AG10803 (cell line): ENCODE measurements around the gene RSPH1.

Experiments used
- DNase-seq: peaks from one replicate; pipeline ENCODE4 v3.0.0; 2010; ENCODE audit warnings: low read depth
- H3K4me3 ChIP-seq: 2 replicates; pipeline ENCODE4 v1.5.1; 2011; ENCODE audit warnings: mild to moderate bottlenecking, low read length, control low read depth
- CTCF ChIP-seq: conservative IDR thresholded peaks from 2 replicates; pipeline ENCODE4 v1.5.1; 2011; ENCODE audit warnings: mild to moderate bottlenecking, low read length, control low read depth, inconsistent platforms

The RSPH1 gene

DNA sequence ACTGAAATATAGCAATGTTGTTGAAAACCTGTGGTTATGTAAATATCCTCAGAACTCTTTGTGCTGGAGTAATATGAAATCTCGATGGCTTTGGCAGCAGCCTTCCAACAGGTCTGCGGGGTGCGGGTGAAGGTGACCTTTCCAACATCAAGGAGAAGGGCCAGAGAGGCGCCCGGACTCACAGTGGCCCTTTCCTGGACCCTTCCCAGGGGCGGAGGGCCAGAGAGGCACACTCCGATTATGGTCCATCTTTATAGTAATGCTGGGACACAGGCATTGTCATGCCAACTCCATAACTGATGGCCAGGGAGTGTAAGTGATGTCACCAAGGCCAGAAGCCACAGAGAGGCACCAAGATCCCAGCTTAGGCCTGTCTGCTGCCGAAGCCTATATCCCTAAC lies 35.7 kb upstream of the RSPH1 start:
- DNase-seq = no peak
- TF ChIP-seq CTCF = no peak
- no peak overlapping the region for H3K4me3 ChIP-seq

DNA sequence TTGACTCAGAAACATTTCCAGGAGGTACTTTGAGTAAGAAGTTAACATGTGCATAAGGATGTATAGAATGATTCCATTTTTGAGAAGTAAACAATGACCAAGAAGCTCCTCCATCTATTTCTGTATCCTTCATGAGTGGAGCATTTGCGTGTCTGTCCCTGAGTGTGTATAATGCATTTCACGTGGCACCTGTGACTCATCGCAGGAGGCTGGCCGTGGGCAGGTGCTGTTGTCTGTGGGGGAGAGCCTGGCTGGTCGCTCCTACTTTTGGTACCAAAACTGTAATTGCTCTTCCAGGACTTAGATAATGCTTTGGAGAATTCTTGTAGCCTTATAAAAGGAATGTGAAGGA lies 34.1 kb upstream of the RSPH1 start:
- no peak for TF ChIP-seq CTCF
- no peak overlapping the region for H3K4me3 ChIP-seq
- no peak for DNase-seq

DNA sequence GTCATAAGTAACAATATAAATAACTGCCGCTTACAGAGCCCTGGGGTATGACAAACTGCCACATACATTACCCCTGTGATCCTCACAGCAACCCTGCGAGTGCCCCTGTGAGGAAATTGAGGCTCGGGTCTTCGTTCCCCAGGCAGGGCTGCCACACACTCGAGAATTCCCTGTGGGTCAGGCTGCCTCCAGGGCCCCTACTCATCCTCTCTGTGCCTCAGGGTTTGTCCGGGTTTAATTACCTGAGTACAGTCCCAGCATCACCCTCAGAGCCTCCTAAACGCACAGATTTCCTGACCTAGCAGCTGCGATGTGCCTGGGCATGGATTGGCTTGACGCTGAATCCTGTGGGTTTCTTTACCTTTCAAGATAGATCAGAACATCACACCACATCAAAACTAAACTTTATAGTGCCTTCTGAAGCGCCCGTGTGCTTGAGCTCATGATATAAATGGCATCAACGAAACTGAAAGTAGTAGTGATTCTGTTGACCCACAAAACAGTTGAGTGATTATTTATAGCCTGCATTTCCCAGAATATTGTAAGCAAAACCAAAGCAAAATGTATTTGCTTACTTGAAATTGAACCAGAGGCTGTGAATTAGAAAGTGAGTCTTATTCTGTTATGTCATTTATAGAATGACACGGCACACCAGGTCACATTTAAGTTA lies 31.6 kb upstream of the RSPH1 start:
- H3K4me3 ChIP-seq = no peak overlapping the region
- DNase-seq = no peak
- TF ChIP-seq CTCF = no peak

GRCh38 chr21:42527127-42527488 lies 31.1 kb upstream of the RSPH1 start:
- DNase-seq = no peak
- no peak overlapping the region for H3K4me3 ChIP-seq
- TF ChIP-seq CTCF = no peak

- H3K4me3 ChIP-seq = no peak overlapping the region
- DNase-seq = no peak
- TF ChIP-seq CTCF = no peak
These were observed 30.3 kb upstream of the RSPH1 start for GRCh38 chr21:42526379-42526727.

DNA sequence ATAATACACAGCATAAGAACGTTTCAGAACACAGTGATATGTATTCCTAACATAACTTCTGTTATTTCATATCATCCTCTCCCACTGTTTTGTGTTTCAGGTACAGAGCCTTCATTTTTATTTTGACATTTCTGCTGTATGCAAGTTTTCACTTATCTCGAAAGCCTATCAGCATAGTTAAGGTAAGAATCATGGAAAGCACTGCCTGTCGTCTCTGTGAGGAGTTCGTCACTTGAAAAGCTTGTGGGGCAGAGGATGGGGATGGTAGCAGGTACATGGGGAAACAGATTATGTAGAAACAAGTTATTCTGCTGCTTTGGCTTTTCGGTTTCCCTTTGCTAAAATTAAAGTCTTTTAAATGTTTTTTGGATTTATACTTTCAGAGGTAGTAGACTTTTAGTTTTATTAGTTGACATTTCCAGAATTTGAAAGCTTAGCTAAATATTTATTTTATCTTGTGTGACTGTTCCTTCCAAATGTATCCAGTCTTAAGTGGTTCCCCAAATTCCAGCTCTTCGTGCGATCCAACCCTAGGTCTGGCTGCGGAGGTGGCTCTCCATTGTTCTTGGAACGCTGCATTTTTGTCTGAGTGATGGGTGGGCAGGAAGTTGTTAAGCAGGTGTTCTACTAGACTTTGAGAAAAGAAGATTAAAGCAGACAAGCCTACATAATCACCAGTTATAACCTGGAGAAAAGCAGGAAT lies 29.8 kb upstream of the RSPH1 start:
- no peak for DNase-seq
- no peak overlapping the region for H3K4me3 ChIP-seq
- no peak for TF ChIP-seq CTCF

- TF ChIP-seq CTCF = no peak
- no peak for DNase-seq
- H3K4me3 ChIP-seq = no peak overlapping the region
These were observed 29.1 kb upstream of the RSPH1 start for GRCh38 chr21:42525029-42525581.
